Ascending aorta (tissue), 2 donors: ENCODE results near the gene USP48. TPM values are rescaled to one million over a fixed set of nuclear protein-coding genes. Genes with fewer than 3 reads are reported as not detected.

Experiments
- DNase-seq, 2 donors: peaks; one replicate each; pipeline ENCODE4 v3.0.0-alpha.2; 2019; ENCODE audit warnings: low spot score in 2 of 2
- H3K27ac ChIP-seq, 2 donors: fragments of 200-600 bp; sonication (generic); one replicate each; pipeline ENCODE4 v1.5.1; 2016 to 2017; ENCODE audit warnings: mild to moderate bottlenecking in 1 of 2
- H3K27me3 ChIP-seq: fragments of 200-600 bp; sonication (generic); one replicate; pipeline ENCODE4 v1.5.1; 2017
- H3K36me3 ChIP-seq, 2 donors: fragments of 200-600 bp; sonication (generic); one replicate each; pipeline ENCODE4 v1.5.1; 2016
- H3K4me1 ChIP-seq, 2 donors: fragments of 200-600 bp; sonication (generic); one replicate each; pipeline ENCODE4 v1.5.1; 2016 to 2017; ENCODE audit warnings: mild to moderate bottlenecking in 1 of 2
- H3K4me3 ChIP-seq, 2 donors: fragments of 200-600 bp; sonication (generic); one replicate each; pipeline ENCODE4 v1.5.1; 2016 to 2017; ENCODE audit warnings: mild to moderate bottlenecking in 1 of 2
- H3K9me3 ChIP-seq, 2 donors: fragments of 200-600 bp; sonication (generic); one replicate each; pipeline ENCODE4 v1.5.1; 2016
- intact Hi-C: fragments of 100-400 bp; cut with DNase I; formaldehyde crosslinking; loops from one replicate; pipeline ENCODE4 v1.15.1; 2023
- total RNA-seq: library from RNA; depleted of rRNA; stranded (reverse); fragments of >200 nt; gene quantifications from one replicate; pipeline ENCODE4 v1.1.0, GENCODE V29; 2016
- TF ChIP-seq, protein P1 (sequence below), 3 experiments: fragments of 200-600 bp in 2 of 3; fragments of 450-650 bp in 1 of 3; sonication (generic) in 2 of 3; IDR thresholded peaks; one replicate each; pipeline ENCODE4 v1.5.1; 2016 to 2019; ENCODE audit warnings: antibody characterized with exemption in 3 of 3, mild to moderate bottlenecking in 1 of 3, moderate library complexity in 1 of 3

USP48 gene
- total RNA-seq, 1 donor from 2014 or later = 41.3 TPM

DNA sequence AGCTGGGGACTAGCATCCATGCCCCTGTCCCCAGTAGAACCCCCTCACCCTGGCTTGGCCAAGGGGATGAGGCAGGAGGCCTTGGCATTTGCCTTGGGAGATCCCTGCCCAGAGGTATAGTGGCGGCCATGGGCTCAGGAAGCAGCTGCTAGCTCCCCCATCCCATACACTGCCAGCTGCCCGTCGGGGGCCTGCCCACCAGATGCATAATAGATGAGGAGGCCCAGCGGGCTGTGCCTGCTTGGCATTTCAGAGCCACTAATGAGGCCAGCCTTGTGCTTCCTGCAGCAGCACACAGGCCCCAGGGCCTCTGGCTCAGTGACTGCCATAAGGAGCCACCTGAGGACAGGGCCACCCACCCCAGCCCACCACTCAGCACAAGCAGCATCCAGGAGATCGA lies 137.4 kb downstream of the USP48 start:
- intact Hi-C loops = no loop called here
- Histone ChIP-seq H3K9me3 (no peaks in the 10 kb centered on the region), H3K4me1 (no peaks in the 10 kb centered on the region), H3K36me3 (no peaks in the 10 kb centered on the region), H3K27me3 (peaks cover under 1% of the 10 kb centered on the region), H3K27ac (no peak overlapping the region), H3K4me3 (no peak overlapping the region)
- TF ChIP-seq, protein P1, sequence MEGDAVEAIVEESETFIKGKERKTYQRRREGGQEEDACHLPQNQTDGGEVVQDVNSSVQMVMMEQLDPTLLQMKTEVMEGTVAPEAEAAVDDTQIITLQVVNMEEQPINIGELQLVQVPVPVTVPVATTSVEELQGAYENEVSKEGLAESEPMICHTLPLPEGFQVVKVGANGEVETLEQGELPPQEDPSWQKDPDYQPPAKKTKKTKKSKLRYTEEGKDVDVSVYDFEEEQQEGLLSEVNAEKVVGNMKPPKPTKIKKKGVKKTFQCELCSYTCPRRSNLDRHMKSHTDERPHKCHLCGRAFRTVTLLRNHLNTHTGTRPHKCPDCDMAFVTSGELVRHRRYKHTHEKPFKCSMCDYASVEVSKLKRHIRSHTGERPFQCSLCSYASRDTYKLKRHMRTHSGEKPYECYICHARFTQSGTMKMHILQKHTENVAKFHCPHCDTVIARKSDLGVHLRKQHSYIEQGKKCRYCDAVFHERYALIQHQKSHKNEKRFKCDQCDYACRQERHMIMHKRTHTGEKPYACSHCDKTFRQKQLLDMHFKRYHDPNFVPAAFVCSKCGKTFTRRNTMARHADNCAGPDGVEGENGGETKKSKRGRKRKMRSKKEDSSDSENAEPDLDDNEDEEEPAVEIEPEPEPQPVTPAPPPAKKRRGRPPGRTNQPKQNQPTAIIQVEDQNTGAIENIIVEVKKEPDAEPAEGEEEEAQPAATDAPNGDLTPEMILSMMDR (IDR thresholded peaks at IDR 0.05) = no peak
- DNase-seq = no peak

DNA sequence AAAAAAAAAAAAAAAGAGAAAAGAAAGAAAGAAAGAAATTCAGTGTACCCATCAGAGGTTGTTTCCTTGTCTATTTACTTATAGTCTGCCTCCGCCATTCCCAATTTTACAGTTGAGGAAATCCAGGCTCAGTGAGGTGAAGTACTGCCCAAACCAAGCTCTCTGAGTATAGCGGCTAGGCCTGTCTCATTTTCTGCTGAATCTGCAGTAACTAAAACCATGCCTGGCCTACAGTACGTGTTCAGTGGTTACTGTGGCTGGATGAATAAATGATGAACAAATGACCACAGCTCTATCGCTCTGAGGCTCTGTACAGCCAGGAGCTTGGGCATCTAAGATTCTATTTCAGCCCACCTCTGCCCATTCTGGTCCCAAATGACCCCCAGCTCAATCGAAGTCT lies 138.0 kb downstream of the USP48 start:
- H3K27me3 ChIP-seq = no peaks in the 10 kb centered on the region
- no peak for DNase-seq
- no peaks in the 10 kb centered on the region for H3K36me3 ChIP-seq
- H3K27ac ChIP-seq = no peak overlapping the region
- intact Hi-C loops = no loop called here
- H3K9me3 ChIP-seq = no peaks in the 10 kb centered on the region
- no peaks in the 10 kb centered on the region for H3K4me1 ChIP-seq
- H3K4me3 ChIP-seq = no peak overlapping the region
- TF ChIP-seq, protein P1 (IDR thresholded peaks at IDR 0.05) = no peak

DNA sequence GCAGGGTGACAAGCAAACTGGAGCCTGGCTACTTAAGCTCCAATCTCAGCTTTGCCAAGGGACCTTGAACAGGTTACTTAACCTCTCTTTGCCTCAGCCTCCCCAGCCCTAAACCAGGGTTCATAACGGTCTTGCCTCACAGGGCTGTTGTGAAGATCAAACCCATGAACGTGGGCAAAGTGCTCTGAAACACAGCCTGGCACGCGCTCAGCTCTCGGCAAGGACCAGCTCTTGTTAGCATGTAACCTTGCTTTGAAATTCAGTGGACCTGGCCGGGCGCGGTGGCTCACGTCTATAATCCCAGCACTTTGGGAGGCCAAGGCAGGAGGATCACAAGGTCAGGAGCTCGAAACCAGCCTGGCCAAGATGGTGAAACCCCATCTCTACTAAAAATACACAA lies 138.6 kb downstream of the USP48 start:
- TF ChIP-seq, protein P1 (IDR thresholded peaks at IDR 0.05) = no peak
- Histone ChIP-seq H3K36me3 (no peaks in the 10 kb centered on the region), H3K9me3 (no peaks in the 10 kb centered on the region), H3K4me3 (no peak overlapping the region), H3K27me3 (no peaks in the 10 kb centered on the region), H3K27ac (no peak overlapping the region), H3K4me1 (no peaks in the 10 kb centered on the region)
- DNase-seq = no peak
- intact Hi-C loops = no loop called here

DNA sequence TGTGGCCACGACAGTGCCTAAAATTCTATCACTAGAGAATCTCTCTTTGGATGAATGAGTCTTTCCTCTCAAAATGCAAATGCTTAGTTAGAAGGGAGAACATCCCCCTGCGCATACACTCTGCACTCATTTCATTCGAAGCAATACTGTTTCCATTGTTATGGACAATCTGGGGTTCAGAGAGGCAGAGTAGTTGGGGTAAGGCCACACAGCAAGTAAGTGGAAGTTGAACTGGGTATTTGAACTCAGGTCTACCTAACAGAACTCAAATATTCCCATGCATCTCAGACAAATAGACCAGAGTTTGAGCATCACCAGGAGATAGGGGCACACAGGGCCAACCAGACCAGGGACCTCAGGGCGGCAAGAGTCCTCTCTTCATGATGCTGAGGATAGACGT lies 139.3 kb downstream of the USP48 start:
- DNase-seq = no peak
- Histone ChIP-seq H3K27ac (no peak overlapping the region), H3K4me1 (no peaks in the 10 kb centered on the region), H3K36me3 (no peaks in the 10 kb centered on the region), H3K27me3 (no peaks in the 10 kb centered on the region), H3K4me3 (no peak overlapping the region), H3K9me3 (no peaks in the 10 kb centered on the region)
- TF ChIP-seq, protein P1 (IDR thresholded peaks at IDR 0.05) = no peak
- intact Hi-C loops = no loop called here

DNA sequence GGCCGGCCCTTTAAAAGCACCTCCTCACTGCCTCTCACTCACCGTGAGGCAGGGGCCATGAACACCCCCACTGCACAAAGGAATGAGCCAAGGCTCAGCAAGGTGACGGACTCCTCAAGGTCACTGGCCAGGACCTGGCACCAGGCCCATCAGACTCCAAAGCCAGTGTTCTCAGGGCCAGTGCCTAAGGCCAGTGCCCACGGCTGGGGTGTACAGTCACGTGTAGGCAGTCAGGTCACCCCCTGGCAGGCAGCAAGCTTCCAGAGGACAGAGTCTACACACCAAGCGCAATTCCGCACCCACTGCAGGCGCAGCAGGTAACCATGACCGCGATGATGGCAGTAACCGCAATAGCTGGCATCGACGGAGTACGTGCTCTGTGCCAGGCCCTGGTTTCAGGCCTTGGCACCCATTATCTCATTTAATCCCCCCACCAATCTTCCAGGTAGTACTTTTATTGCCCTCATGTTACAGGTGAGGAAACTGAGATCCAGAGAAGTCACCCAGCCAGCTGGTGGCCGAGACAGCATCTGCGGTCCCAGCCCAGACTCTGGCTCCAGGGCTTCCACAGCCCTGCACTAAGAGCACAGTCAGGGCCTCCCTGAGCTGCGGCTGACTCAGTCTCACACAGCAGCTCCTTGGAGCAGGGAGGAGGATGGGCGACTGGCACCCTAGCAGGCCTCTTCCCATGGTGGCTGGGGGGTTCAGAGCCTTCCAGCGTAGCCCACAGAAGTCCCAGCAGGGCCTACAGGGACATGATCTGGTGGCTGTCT lies 140.8 kb downstream of the USP48 start:
- Histone ChIP-seq H3K27ac (no peak overlapping the region), H3K9me3 (no peaks in the 10 kb centered on the region), H3K4me1 (no peaks in the 10 kb centered on the region), H3K36me3 (no peaks in the 10 kb centered on the region), H3K4me3 (no peak overlapping the region), H3K27me3 (no peaks in the 10 kb centered on the region)
- intact Hi-C loops = no loop called here
- DNase-seq = no peak
- TF ChIP-seq, protein P1 (IDR thresholded peaks at IDR 0.05) = no peak
